Omental fat pad (tissue), 4 donors: ENCODE data around the gene LRRC71. TPM values are rescaled to one million over a fixed set of nuclear protein-coding genes. Genes with fewer than 3 reads are reported as not detected.

Experiments used
- ATAC-seq: fragments of 150-250 bp; one replicate; pipeline ENCODE4 v1.9.1; 2016; ENCODE audit warnings: mild to moderate bottlenecking, moderate library complexity; ENCODE audit not compliant: low FRiP score
- DNase-seq: peaks from one replicate; pipeline ENCODE4 v3.0.0-alpha.2; 2019; ENCODE audit warnings: low spot score
- CTCF ChIP-seq, 3 donors: fragments of 450-650 bp; IDR thresholded peaks; one replicate each; pipeline ENCODE4 v1.5.1; 2016 to 2017; ENCODE audit warnings: antibody characterized with exemption in 3 of 3, mild to moderate bottlenecking in 3 of 3, moderate library complexity in 2 of 3
- total RNA-seq, 4 donors: library from RNA; depleted of rRNA; stranded (reverse); fragments of >200 nt; gene quantifications; one replicate each; pipeline ENCODE4 v1.1.0, GENCODE V29; 2016

Gene LRRC71
- total RNA-seq, 4 donors from 2014 or later = not detected

- DNase-seq (no peak), ATAC-seq (no peak)
- TF ChIP-seq CTCF (IDR thresholded peaks at IDR 0.05) = no peak
These were observed 14.8 kb upstream of the LRRC71 start for GRCh38 chr1:156905651-156906050.

- no peak for TF ChIP-seq CTCF (IDR thresholded peaks at IDR 0.05)
- DNase-seq (no peak), ATAC-seq (no peak)
These were observed 14.1 kb upstream of the LRRC71 start for GRCh38 chr1:156906206-156906906.

- TF ChIP-seq CTCF (IDR thresholded peaks at IDR 0.05) = no peak
- no peak for DNase-seq
- no peak for ATAC-seq
These were observed 11.9 kb upstream of the LRRC71 start for GRCh38 chr1:156908541-156908940.

GRCh38 chr1:156908955-156909354 lies 11.5 kb upstream of the LRRC71 start:
- no peak for DNase-seq
- TF ChIP-seq CTCF (IDR thresholded peaks at IDR 0.05) = no peak
- no peak for ATAC-seq

- DNase-seq = no peak
- TF ChIP-seq CTCF (IDR thresholded peaks at IDR 0.05) = no peak
These were observed 10.8 kb upstream of the LRRC71 start for GRCh38 chr1:156909671-156910070.

GRCh38 chr1:156910309-156910782 lies 10.1 kb upstream of the LRRC71 start:
- ATAC-seq (no peak), DNase-seq (no peak)
- TF ChIP-seq CTCF (IDR thresholded peaks at IDR 0.05) = peak in 1 of 3 donors; percentile 21

More at GRCh38 chr1:156909671-156910070, 10.8 kb upstream of the LRRC71 start:
- no peak for ATAC-seq
